Suprapubic skin (tissue), 4 donors: ENCODE measurements around the gene SCGB1C1.

ENCODE experiments used
- EP300 ChIP-seq: sonication (generic); formaldehyde crosslinking; IDR thresholded peaks from one replicate; pipeline ENCODE4 v1.6.1; 2017; ENCODE audit warnings: antibody characterized with exemption
- POLR2A ChIP-seq, 2 donors: fragments of 450-650 bp; IDR thresholded peaks; one replicate each; pipeline ENCODE4 v1.6.1; 2017; ENCODE audit warnings: antibody characterized with exemption in 2 of 2, mild to moderate bottlenecking in 2 of 2, moderate library complexity in 2 of 2
- POLR2AphosphoS5 ChIP-seq, 3 donors: sonication (generic); formaldehyde crosslinking; IDR thresholded peaks; one replicate each; pipeline ENCODE4 v1.6.1; 2017; ENCODE audit warnings: antibody characterized with exemption in 3 of 3
- TF ChIP-seq, protein P1 (sequence below), 2 donors: fragments of 200-600 bp in 1 of 2; fragments of 450-650 bp in 1 of 2; sonication (generic) in 1 of 2; IDR thresholded peaks; one replicate each; pipeline ENCODE4 v1.5.1; 2016 to 2019; ENCODE audit warnings: antibody characterized with exemption in 2 of 2, mild to moderate bottlenecking in 1 of 2, moderate library complexity in 1 of 2

- no peak for TF ChIP-seq POLR2AphosphoS5 (IDR thresholded peaks at IDR 0.05)
- TF ChIP-seq EP300 = no peak
- TF ChIP-seq, protein P1, sequence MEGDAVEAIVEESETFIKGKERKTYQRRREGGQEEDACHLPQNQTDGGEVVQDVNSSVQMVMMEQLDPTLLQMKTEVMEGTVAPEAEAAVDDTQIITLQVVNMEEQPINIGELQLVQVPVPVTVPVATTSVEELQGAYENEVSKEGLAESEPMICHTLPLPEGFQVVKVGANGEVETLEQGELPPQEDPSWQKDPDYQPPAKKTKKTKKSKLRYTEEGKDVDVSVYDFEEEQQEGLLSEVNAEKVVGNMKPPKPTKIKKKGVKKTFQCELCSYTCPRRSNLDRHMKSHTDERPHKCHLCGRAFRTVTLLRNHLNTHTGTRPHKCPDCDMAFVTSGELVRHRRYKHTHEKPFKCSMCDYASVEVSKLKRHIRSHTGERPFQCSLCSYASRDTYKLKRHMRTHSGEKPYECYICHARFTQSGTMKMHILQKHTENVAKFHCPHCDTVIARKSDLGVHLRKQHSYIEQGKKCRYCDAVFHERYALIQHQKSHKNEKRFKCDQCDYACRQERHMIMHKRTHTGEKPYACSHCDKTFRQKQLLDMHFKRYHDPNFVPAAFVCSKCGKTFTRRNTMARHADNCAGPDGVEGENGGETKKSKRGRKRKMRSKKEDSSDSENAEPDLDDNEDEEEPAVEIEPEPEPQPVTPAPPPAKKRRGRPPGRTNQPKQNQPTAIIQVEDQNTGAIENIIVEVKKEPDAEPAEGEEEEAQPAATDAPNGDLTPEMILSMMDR (IDR thresholded peaks at IDR 0.05) = no peak
- no peak for TF ChIP-seq POLR2A (IDR thresholded peaks at IDR 0.05)
Observed at GRCh38 chr11:202490-202889, 9.6 kb downstream of the SCGB1C1 start.
